SK-MEL-5 (cell line): ENCODE data around the gene LAMC2. TPM values are rescaled to one million over a fixed set of nuclear protein-coding genes. Genes with fewer than 3 reads are reported as not detected.
A peak's percentile ranks its signal among the peaks of the same experiment; 100 is the strongest.

Source experiments
- DNase-seq: peaks from one replicate; pipeline ENCODE4 v3.0.0-alpha.2; 2016; ENCODE audit warnings: low read depth, low spot score
- in situ Hi-C: cut with HindIII; loops from 2 replicates; pipeline ENCODE4 v1.10.0; 2016; ENCODE audit warnings: low sequenced_read_pairs, high pct_unique_total_duplicates, low pct_unique_long_range_greater_than_20kb
- total RNA-seq: library from RNA; depleted of rRNA; stranded (reverse); fragments of >200 nt; shearing (Covaris generic); gene quantifications from 2 replicates; pipeline ENCODE4 v1.2.3, GENCODE V29; 2014

Gene LAMC2
- total RNA-seq, 1 experiment from 2014 or later, result 0.03 TPM

DNA sequence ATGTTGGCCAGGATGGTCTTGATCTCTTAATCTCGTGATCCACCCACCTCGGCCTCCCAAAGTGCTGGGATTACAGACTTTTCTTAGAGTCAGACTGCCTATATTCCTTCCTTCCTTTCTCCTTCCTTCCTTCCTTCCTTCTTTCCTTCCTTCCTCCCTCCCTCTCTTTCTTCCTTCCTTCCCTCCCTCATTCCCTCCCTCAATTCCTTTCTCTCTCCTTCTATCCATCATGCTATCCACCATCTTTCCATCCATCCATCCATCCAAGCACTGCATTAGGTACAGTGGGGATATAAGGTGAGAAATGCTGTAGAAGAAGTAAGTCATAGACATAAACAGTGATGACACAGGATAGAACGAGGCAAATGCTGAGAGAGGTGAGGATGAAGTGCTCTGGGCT lies 13.2 kb downstream of the LAMC2 start:
- no peak for DNase-seq
- in situ Hi-C loops, result no loop called here

DNA sequence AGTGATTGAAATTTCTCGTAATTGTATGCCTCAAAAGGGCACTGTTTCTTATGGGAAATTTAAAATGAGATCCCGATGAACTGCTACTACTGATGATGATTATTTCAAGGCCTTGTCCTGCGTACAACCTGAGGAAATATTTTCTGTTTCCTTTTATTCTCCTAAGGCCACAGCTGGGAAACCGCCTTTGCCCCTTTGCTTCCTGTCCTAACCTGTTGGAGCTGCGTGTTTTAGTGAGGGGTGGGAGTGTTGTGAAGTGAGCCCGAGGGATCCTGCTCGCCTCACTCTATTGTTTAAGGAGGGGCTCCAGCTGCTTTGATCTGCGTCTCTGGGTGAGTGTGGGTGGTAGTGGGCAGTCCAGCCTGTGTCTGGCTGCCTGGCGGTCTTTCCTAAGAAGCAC lies 14.4 kb downstream of the LAMC2 start:
- DNase-seq, result no peak
- in situ Hi-C loops, result no loop called here

DNA sequence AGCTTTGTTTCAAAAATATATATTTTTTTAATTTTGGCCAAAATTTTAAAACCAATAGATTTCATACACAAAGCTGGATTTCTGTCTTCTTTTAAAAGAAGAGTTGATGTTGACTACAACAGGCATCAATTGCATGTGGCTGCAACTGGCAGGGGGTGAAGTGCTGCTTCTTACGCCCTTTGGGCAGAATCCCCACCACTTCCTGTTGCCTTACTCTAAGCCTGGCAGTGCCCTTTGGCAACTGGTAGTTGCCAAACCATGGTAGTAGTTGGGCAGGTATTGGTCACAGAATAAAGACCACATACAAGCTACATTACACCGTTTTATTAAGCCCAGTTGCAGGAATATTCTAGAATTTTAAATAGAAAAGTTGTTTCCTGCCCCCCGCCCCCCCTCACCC lies 17.0 kb downstream of the LAMC2 start:
- in situ Hi-C loops, result no loop called here
- no peak for DNase-seq

DNA sequence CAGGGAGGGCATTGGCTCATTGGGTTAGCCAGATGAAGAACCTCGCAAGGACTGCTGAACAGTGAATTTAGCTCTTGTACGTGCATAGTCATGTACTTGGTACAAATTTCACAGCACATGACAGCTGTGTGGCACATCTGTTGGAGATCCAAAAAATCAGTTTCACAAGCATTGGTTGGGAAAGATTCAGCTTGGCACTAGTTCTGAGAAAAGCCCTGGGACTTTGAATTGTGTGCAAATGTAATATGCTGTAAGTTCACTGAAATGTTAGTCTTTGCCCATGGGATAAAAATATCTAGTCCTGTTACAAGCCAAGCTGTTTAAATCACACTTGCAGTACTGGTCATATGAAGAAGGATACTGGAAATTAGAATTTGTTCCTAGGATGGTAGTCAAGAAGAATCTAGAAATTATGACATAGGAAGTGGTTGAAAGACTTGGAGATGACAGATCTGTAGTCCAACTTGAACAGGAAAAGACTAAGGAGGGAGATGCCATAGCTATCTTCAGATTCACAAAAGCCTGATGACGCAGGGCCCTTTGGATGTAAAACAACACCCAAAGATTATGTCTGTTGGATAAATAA lies 19.2 kb downstream of the LAMC2 start:
- no peak for DNase-seq
- in situ Hi-C loops, result no loop called here

DNA sequence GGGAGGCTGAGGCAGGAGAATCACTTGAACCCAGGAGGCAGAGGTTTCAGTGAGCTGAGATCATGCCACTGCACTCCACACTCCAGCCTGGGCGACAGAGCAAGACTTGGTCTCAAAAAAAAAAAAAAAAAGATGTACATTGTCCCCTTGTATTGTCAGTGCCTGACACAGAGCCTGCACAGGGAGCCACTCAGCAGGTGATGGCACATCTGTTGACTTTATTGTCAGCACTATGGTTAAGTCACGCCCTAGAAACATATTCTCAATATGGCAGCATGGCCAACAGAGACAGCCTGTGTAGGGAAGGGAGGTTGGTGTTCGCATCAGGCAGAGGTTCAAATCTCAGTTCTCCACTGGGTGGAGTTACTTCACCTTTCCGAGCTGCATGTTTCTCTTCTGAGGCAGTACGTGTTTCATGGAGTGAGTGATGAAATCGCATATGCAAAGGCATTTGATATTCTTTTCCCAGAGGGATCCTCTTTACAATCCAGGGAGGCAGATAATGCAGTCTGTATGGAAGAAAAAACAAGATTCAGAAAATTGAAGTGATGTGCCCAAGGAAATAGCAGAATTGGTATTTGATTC lies 20.6 kb downstream of the LAMC2 start:
- in situ Hi-C loops, result no loop called here
- DNase-seq, result no peak

DNA sequence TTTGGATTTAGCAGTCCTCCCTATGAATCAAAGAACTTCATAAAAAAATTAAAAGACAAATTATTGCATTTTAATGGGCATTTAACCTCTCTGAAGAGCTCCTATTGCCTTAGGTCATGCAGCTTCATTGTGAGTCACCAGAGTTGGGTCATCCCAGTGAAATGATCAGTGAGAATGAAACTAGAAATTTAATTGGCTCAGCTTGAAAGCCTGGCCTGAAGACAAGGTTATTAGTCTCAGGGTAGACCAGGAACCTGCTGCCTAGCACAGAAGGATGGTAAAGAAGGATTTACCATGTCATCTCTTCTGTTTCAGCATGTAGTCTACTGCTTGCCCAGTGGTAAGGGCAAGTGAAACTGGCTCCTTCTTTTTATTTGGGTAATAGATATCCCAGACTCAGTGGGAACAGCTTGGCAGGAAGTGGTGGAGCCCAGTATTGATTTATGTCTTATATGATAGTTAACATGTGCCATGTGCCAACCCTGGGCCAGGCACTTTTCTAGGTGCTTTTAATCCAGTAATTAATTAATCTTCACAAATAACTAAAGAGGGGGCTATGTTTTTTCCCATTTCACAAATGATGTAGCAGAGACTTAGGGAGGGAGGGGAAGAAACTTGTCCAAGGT lies 23.6 kb downstream of the LAMC2 start:
- in situ Hi-C loops, result no loop called here
- DNase-seq, result peak; percentile 67

DNA sequence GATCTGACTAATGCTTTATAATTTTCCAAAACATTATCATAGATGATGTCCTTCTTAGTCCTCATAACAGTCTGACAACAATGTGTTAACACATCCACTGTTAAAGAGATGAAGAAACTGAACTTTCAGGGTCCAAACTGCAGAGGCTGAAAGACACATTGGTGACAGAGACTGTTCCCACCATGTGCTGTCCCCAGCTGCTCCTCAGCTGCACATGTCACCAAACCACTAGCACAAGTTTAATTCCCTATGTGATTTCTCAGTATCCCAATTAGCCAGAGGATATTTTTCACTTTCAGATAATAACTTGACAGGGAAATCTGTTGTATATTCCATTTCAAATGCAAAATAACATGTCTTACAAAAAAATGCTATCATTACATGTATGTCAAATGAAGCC lies 24.6 kb downstream of the LAMC2 start:
- DNase-seq, result no peak
- in situ Hi-C loops, result no loop called here

DNA sequence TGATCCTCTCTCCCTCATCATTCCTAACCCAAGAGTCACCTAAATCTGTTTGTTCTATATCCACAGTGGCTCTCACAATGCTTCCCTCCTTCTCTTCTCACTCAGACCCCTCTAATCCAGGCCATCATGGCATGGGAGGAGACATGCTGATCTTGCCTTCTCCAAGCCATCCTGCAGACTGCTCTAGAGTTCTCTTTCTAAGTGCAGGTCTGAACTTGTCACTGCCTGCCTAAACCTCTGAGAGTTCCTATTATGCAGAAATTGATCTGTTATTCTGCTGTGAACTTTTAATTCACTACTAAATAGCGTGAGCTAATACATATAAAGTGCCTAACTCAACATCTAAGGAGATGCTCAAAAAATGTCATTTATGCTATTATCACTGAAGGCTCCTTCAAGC lies 26.8 kb downstream of the LAMC2 start:
- DNase-seq, result no peak
- in situ Hi-C loops, result no loop called here

DNA sequence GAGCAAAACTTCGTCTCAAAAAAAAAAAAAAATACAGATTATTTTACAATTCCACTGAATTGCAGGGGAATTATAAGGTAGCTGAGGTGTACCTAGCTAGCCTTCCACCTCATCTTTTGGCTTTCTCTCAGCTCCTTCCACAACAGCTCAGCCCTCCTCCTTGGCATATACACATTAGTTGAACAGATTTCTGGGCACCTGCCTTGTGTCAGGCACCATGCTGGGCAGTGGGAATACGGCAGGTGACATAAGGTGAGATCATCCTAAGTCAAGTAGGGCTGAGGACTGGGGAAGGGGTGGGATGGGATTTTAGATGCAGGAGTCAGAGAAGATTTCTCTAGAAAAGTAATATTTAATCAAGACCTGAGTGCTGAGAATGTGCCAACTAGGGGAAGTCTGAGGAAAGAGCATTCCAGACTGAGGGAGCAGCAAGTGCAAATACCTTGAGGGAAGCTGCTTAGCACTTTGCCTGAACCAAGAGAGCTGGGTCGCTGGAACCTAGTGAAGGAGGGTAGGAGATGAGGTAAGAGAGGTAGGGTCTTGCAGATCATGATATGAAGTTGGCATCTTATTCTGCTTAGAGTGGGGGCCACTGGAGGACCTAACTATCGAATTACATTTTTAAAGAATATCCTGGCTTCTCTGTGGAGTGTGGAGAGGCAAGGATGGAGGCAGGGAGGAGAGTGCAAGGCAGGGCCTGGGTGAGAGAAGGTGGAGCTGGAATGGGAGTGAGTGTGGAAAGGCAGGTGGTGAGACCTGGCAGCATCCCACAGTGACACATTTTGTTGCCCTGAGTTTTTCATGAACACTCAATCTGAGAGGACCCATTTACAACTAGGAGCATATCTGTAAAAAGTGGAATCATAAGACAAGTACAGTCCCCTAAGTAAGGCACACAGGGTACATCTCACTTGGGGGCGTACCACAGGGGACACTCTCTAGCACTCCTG lies 28.2 kb downstream of the LAMC2 start:
- no peak for DNase-seq
- in situ Hi-C loops, result no loop called here

DNA sequence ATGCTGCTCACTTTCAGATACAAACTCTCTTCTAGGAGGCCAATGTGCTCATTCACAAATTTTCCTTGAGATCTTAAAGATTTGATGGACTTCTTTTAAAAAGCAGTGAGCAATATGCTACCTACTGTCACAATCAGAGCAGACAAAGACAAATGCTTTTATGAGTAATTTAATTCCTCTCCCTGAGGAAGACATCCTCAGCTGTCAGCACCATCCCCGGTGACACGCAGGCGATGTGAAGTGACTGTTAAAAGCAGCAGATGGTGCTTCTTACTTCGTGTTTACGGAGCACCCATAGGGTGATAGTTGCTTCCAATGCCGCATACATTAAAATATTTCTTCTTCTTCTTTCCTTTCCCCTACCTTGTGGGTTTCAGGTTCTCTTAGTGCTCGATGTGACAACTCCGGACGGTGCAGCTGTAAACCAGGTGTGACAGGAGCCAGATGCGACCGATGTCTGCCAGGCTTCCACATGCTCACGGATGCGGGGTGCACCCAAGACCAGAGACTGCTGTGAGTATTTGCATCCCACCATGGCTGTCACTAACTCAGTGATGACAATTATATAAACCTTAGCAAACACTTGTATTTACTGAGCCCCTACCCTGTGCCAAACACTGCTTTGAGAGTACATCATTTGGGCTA lies 29.1 kb downstream of the LAMC2 start:
- no peak for DNase-seq
- in situ Hi-C loops, result no loop called here

DNA sequence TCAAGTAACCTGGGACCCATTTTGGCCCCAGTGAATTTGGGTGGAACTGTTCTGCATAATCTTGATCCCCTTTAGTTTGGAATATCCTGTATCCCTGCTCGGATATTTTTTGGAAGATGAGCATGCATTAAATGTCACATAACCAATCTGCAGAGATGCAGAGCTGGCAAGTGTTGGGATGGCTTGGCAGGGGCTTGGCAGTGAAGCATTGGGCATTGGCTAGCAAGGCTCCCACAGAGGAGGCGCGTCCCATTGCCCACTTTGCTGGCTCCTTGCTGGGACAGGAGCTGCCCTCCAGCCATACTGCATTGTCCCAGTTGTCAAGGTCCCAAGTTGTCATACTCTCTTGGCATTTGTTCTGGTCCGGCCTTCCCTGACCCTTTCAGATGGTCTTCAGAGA lies 29.9 kb downstream of the LAMC2 start:
- no peak for DNase-seq
- in situ Hi-C loops, result no loop called here

DNA sequence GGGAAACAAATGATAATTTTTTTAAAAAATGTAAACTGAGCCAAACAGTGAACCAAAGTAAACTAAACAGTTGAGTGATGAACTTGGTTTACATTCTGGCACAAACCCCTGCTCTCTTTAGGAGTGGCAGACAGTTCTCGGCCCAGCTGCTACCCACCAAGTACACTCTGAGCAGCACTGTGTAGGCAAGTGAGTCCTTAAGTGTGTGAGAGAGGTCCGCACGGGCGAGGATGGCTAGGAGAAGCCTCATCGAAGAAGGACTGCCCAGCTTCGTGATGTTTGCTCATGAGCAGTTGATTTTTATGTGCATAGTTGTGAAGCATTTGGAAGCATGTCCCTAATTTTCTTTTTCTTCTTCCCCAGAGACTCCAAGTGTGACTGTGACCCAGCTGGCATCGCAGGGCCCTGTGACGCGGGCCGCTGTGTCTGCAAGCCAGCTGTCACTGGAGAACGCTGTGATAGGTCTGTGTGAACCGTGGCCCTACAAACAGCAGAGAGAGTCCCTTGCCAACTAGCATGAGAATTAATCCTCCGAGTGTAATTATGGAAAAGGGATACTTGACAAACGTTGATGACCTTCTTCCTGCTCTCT lies 32.1 kb downstream of the LAMC2 start:
- DNase-seq, result no peak
- in situ Hi-C loops, result no loop called here

DNA sequence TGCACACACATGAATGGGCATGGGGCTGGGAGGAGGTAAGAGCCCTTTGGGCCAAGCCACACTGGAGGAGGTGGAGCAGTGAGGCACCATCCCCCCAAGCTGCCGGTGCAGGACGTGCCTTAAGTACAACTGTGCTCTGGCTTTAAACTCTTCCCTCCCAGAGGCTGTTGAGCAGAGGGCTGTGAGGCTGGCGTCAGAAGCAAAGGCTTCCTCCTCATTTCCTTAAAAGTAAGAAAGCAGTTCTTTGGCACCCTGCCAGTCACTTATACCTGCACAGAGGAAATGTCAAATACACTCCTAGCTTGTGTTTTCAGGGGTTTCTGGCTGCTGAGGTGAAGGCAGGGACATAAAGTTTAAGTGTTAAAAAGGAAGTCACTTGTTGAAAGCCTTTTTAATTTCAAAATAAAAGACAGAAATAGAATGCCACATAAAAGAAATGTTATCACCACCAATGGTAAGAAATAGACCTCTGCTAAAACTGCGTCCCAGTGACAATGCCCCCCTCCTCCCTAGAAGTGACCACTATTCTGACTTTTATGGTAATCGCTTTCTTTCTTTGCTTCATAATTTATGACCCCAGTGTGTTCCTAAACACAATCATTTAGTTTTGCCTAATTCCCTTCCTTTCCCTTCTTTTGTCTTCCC lies 33.0 kb downstream of the LAMC2 start:
- no peak for DNase-seq
- in situ Hi-C loops, result no loop called here

DNA sequence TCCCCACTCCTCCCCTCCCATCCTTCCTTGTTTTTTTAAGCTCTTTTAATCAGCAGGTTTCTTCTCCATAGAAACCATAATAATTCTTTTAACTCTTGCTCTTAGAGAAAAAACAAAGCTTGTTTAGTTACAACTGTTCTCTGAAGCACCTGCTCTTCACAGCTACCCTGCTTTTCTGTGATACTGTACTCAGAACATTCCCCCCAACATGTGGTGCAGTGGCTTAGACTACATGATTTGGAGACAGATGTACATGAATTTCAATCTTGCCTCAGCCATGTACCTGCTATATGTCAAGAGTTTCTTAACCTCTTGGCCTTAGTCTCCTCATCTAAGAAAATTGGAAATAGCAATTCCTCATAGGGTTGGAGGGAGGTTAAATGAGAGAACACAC lies 33.5 kb downstream of the LAMC2 start:
- in situ Hi-C loops, result no loop called here
- DNase-seq, result no peak

DNA sequence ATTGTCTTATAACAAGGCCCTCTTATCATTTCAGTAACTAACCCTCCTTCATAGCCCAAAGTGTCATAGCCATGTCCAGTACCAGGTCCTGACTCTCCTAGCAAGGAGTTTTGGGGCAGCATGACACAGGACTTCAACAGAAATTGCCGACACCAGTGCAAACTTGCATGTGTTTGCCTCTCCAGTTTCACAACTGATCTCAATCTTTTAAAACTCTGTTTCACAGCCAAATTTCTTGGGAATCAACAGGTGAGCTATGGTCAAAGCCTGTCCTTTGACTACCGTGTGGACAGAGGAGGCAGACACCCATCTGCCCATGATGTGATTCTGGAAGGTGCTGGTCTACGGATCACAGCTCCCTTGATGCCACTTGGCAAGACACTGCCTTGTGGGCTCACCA lies 36.8 kb downstream of the LAMC2 start:
- no peak for DNase-seq
- in situ Hi-C loops, result no loop called here

DNA sequence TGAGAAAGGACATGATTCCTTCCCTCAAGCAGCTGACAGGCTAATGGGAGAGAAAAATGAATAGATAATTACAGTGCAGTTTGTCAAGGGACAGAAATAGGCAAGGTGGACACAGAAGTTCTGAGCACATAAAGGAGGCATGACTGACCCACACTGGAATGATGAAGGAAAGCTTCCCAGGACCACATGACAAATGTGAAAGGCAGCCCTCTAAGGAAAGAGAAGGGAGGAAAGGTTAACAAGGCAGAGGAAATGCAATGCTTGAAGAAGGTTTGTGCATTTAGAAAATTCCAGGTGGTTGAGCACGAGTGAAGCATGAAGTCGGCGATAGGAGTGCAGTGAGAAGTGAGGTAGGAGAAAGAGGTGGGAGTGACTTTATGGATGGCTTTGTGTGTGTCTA lies 37.4 kb downstream of the LAMC2 start:
- no peak for DNase-seq
- in situ Hi-C loops, result no loop called here

DNA sequence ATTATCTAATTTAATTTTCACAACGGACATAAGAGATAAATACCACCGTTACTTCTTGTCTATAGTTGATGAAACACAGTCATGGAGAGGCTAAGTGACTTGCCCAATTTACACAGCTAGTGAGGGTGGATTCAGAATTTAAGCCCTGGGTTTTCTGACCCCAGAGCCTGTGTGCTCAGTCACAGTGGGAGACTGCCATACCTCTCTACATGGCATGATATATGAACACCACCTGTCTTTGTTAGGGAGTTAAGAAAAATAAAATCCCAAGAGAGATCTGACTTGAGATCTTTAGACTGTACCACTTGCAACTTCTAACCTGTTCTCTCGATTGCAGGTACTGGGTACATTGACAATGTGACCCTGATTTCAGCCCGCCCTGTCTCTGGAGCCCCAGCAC lies 40.3 kb downstream of the LAMC2 start:
- in situ Hi-C loops, result loop anchor here (25.0 kb wide), 1 partner anchor 89 kb away; no protein-coding TSS in a partner anchor
- no peak for DNase-seq
